CD4-positive, alpha-beta T cell treated with Interleukin-15 for 4 hours (primary cell): ENCODE data around the gene KIF15.
"Not testable (repeated sequence)": the region's sequence is repeated elsewhere in the genome, so short reads cannot be mapped to it uniquely, and the experiment has no call there.

Source experiments
- DNase-seq: peaks from one replicate; pipeline ENCODE4 v3.0.0-alpha.2; 2020; ENCODE audit warnings: low spot score

The KIF15 gene

GRCh38 chr3:44821206-44821605 is 59.6 kb downstream of the KIF15 start:
- not testable (repeated sequence) for DNase-seq

GRCh38 chr3:44825264-44825925 is 63.8 kb downstream of the KIF15 start:
- no peak for DNase-seq

GRCh38 chr3:44827196-44827595 is 65.6 kb downstream of the KIF15 start:
- DNase-seq = no peak

GRCh38 chr3:44831232-44831631 is 69.6 kb downstream of the KIF15 start:
- no peak for DNase-seq

- no peak for DNase-seq
Measured at GRCh38 chr3:44832032-44832431, 70.4 kb downstream of the KIF15 start.

GRCh38 chr3:44832965-44833364 is 71.4 kb downstream of the KIF15 start:
- DNase-seq = no peak

- DNase-seq = no peak
Measured at GRCh38 chr3:44833394-44833793, 71.8 kb downstream of the KIF15 start.

GRCh38 chr3:44835684-44836083 is 74.1 kb downstream of the KIF15 start:
- DNase-seq = no peak

- no peak for DNase-seq
Measured at GRCh38 chr3:44842376-44842775, 80.8 kb downstream of the KIF15 start.

GRCh38 chr3:44845528-44846520 is 84.2 kb downstream of the KIF15 start:
- DNase-seq = no peak

- no peak for DNase-seq
Measured at GRCh38 chr3:44848634-44849033, 87.0 kb downstream of the KIF15 start.

- not testable (repeated sequence) for DNase-seq
Measured at GRCh38 chr3:44856663-44857062, 95.1 kb downstream of the KIF15 start.

GRCh38 chr3:44860117-44860516 is 98.5 kb downstream of the KIF15 start:
- no peak for DNase-seq

GRCh38 chr3:44861412-44862225 is 100.0 kb downstream of the KIF15 start, which contains the start of gene TMEM42:
Gene TMEM42 (plus strand): TSS chr3:44861912. CDS start chr3:44861925, 13 bp downstream.
- peak; percentile 89 for DNase-seq

- peak; percentile 6 for DNase-seq
Measured at GRCh38 chr3:44862226-44862637, 100.6 kb downstream of the KIF15 start.

GRCh38 chr3:44865272-44866035 is 103.9 kb downstream of the KIF15 start:
- DNase-seq = peak; percentile 11

- no peak for DNase-seq
Measured at GRCh38 chr3:44867421-44868111, 106.0 kb downstream of the KIF15 start.

GRCh38 chr3:44870375-44871061 is 108.9 kb downstream of the KIF15 start:
- DNase-seq = no peak

GRCh38 chr3:44874308-44874707 is 112.7 kb downstream of the KIF15 start, which contains the start of gene TGM4:
Gene TGM4 (plus strand): TSS chr3:44874608. CDS start chr3:44874679, 71 bp downstream.
- no peak for DNase-seq

GRCh38 chr3:44875596-44875995 is 114.0 kb downstream of the KIF15 start:
- DNase-seq = no peak
